Germinal center (tissue), 1 donor: Measurements from ENCODE around the gene SDCBP2.
A peak's percentile ranks its signal among the peaks of the same experiment; 100 is the strongest.

Experiments
- DNase-seq: peaks from one replicate; pipeline ENCODE4 v3.0.0; 2012; ENCODE audit warnings: mixed read lengths, low spot score

Gene SDCBP2

DNA sequence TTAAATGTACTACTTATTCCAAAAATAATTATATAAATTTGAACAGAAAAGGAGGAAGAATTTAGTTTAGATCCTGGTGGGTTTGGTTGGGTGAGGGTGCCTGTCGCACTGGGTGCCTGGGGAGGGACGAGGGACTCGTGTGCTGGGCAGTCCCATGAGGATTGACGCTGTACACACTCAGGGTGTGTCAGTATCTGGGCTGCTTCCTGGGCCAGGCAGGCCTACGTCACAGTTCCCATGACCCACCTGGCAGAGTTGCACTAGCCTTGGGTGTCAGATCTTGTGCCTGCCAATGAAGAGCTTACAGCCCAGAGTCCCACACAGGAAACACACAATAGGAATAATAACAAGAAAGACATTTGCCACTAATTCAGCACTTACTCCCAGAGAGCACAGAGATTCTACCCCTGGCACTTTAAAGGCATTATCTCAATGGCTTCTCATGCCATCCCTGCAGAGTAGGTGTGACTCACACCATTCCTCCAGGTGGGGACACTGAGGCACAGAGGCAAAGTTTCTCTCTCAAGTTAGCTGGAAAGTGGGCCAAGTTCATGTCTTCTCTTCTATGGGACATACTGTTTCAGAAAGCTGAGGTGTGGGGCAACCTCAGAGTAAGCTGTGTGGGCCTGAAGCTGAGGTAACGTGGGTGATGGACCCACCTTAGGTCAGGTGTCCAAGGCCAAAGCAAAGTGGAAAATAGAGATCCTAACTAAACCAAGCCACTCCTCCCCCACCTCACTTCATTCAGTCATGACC is 1.3 kb upstream of the SDCBP2 start:
- no peak for DNase-seq

- no peak for DNase-seq
Observed at GRCh38 chr20:1327827-1328679, 886 bp downstream of the SDCBP2 start.

- DNase-seq: no peak
Observed at GRCh38 chr20:1327241-1327653, 1.7 kb downstream of the SDCBP2 start.

- no peak for DNase-seq
Observed at GRCh38 chr20:1326031-1326930, 2.7 kb downstream of the SDCBP2 start.

GRCh38 chr20:1325173-1326030 is 3.5 kb downstream of the SDCBP2 start:
- DNase-seq: peak; percentile 100

GRCh38 chr20:1324598-1325172 is 4.3 kb downstream of the SDCBP2 start:
- no peak for DNase-seq

DNA sequence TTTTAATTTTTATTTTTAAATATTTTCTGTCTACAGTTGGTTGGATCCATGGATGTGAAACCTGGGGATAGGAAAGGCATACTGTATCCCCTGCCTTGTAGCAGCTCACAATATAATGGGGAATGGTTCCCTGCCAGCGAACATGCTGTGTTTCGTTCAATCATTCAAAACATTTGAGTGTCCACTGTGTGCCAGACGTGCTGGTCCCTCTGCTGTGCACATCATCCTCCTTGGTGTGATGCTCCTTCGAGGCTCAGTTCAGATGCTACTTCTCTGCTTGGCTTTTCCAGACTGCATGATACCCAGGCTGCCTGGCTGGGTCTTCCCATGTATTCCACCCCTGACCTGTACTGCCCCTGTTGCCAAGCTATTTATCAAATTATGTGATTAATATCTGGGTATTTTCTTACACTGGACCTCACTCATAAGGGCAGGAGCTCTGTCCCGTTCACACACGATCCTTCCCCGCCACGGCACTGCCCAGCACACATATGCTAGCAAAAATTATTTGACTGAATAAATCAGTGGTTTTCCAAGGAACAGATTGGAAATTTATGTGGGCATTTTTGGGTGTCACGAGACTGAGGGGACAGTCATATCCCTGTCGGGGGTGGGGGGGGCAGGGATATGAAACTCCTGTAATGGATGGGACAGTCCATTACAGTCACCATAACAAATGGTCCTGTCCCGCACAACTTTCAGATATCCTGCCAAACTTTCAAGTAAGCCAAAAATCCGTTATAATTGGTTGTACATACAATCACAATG is 4.9 kb downstream of the SDCBP2 start:
- DNase-seq: no peak

DNA sequence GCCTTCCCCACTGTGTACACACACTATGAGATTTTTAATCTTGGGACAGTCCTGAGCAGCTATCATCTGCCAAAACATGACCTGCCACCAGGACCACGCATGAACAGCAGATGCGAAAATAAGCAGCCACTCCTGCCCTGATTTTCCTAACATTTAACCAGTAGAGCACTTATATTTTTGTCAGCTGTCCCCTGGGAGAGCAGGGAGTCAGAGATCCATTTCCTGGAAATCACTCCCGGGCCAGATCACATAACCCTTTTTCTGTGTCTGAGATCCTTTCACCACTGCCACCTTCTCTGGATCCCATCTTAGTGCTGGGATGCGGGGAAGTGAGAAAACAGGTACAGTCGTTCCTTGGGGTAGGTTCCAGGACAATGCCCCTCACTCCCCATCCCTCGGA is 5.7 kb downstream of the SDCBP2 start:
- DNase-seq: no peak

DNA sequence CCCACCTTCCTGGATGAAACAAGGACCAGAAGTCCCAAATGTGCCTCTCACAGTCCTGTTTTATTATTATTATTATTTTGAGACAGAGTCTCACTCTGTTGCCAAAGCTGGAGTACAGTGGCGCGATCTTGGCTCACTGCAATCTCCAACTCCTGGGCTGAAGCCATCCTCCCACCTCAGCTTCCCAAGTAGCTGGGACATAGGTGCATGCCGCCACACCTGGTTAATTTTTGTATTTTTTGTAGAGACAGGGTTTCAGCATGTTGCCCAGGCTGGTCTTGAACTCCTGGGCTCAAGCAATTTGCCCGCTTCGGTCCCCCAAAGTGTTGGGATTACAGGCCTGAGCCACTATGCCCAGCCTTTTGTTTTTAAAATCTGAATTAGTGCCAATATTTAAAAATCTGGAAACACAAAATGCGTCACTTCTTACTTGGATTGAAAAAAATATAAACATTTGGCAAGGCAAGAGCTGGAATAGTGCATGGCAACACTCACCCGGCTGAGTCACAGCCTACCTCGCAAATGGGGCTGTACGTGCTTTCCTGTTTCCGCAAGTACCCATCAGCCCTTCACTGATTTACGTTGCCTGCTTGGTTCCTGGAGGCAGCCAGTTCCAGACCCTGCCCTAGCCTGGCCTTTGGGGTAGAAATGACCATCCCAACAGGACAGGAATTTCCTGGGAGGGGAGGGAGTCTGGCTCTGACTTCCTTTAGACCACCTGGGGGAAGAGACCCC is 6.3 kb downstream of the SDCBP2 start:
- no peak for DNase-seq

- DNase-seq: no peak
Observed at GRCh38 chr20:1321654-1321939, 7.3 kb downstream of the SDCBP2 start.

DNA sequence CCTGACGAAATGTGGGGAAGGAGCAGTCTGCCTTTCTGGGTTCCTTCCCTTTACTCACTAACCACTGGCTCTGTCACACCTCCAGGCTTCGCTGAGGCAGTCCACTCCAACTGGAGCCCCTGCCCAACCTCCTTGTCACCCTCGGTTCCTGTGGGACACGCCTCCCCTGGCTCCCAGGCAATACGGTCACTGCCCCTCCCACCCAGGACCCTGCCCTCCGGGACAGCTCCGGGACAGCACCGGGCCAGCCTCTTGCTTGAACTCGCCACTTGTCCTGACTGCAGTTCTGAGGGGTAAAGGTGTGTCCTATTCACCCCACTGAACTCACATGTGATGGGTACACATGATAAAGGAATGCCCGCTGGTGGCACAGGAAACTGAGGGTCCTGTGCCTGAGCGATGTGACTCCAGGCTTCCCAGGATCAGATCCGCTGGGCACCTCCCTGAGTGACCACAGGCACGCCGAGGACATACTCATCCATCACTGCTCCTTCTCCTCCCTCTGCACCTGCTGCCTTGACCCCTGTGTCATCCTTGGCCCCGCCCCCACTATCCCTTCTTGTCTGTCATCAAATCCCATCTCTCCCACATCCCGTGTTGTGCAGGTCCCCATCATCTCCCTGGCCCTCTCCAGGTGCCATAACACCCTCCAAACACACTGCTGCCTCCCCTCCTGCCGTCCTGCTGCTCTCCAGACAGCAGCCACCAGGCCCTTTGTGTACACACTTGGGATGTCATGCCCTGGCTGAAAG is 7.9 kb downstream of the SDCBP2 start:
- DNase-seq: no peak

GRCh38 chr20:1320016-1320415 is 8.9 kb downstream of the SDCBP2 start:
- DNase-seq: no peak

DNA sequence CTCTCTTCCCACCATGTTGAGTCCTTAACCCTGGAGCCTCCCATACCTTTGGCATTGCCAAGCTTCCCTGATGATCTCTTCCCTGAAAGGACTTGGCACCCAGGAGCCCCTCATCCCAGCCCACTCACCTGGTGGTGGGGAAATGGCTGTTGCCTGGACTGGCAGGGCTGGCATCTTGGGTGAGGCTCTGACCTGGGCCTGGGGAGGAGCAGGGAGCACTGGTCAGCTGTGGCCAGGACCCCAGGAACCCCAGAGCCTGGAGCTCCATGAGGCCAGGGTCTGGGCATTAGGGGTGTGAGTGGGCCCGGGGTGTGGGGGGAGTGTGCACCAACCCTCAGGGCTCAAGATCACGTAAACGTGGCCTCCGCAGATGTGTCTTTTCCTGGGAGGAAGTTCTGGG is 9.5 kb downstream of the SDCBP2 start:
- DNase-seq: no peak

DNA sequence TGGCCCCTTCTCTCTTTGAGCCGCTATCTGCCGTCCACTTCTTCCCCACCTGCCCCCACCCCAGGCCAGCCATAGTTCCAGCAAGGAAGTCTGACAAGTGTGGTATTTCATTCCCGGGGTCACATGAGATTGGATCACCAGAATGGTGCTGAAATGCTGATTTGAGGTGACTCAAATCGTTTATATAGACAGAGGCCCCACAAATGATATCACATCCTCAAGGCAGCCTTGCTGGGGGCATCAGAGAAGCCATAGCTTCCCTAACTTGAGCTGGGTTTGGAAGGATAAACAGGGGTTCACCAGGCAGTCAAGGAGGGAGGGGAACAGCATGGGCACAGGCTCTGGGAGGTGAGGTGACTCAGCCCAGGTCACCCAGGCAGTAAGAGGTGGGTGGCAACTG is 9.9 kb downstream of the SDCBP2 start:
- DNase-seq: no peak

DNA sequence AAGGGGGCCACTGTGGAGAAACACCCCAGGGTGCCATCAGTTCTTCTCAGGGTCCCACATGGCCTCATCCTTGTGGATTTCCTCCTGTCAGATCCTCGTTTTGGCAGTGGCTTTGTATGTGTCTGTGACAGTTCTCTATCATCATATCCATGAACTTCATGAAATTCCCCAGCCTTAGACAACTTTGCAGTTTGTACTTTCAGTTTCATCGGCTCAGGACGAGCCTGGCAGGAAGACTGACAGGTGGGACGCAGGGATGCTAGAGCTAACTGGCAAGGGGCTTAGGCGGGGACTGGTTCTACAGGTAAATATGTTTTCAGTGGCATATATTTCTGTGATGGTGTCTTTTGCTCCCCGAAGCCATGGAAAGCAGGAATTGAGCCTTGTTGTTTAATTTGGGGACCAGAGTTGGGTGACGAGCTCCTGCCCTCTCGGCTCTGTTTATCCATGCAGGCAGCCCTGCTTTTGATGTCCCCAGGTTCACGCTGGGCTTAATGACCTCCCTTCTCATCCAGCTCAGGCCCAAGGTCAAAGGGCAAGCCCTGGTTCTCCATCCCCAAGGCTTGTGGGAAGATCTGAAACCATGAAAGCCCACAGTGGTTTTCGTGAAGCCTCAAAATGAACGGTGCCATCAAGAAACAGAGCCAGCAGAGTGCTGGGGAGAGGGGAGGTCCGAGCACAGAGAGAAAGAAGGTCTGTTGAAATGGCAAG is 11.2 kb downstream of the SDCBP2 start:
- DNase-seq: no peak

- DNase-seq: no peak
Observed at GRCh38 chr20:1315804-1316203, 13.1 kb downstream of the SDCBP2 start.

DNA sequence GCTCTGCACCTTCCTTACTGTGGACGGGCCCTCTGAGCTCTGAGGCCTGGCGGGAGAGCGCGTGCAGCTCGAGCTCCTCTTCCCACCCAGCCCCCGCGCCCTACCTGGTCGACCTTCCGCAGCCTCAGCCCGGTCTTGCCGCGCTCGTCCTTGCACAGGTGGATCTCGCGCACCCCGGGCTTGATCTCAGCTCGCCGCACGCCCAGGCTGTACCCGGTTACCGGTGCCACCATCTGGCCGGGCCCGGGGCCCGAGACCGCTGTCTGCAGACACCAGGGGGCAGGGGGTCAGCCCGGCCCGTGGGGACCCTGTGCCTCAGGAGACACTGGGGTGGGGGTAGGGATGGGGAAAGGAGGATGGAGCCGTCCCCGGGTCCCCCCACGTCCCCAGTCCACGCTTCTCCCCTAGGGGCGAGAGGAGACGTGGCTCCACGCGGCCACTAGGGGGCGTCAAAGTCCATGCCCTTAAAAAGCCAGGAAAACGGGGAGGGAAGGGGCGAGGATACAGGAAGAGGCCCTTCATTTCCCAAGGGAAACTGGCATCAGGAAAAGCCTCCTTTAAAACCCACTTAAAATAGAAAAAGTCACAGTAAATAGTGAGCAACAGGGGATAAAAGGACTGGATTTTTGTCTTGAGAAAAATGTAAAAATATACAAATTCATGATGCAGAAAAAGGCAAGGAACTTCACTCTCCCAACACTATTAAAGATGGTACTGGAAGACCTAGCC is 15.5 kb downstream of the SDCBP2 start:
- DNase-seq: peak; percentile 78

DNA sequence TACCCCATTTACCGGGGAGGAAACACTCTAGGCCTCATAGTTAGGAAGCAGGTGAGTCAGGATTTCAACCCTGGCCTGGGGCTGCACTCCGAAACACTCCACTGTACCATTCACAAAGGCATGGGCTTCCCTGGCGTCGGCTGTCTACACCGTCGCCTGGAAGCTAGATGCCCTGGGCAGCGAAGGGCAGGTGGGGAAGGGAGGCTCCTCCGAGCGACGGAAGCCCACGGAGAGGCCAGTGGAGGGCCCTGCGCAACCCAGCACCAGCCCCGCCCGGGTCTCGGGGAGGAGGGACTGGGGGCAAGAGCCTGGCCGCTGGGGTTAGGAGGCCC is 16.1 kb downstream of the SDCBP2 start:
- no peak for DNase-seq
